Esophagus muscularis mucosa (tissue), 4 donors: ENCODE measurements around the gene MYO1B. TPM values are rescaled to one million over a fixed set of nuclear protein-coding genes. Genes with fewer than 3 reads are reported as not detected.

ENCODE experiments used
- small RNA-seq, 3 donors: library from RNA; depleted of rRNA; stranded (forward); fragments of <200 nt; gene quantifications; one replicate each; pipeline ENCODE3, GENCODE V24; 2016
- total RNA-seq, 4 donors: library from RNA; depleted of rRNA; stranded (reverse); fragments of >200 nt; gene quantifications; one replicate each; pipeline versions ENCODE4 v1.1.0 to v1.2.1, GENCODE V29; 2016

The MYO1B gene
- total RNA-seq, 4 donors from 2014 or later, result 14.8 to 17.3 (median 15.9) TPM

Small RNA genes lying within 50 kb of the gene (small RNA-seq; reads per million reads assigned to genes)
- gene RNU6-1045P, result 0 reads per million in 3 donors

Other genes starting within 250 kb of the MYO1B start
- 10 to 100 TPM; 44.2 to 57.3 (median 48.6) TPM for gene STAT1, start 231.2 kb upstream of the MYO1B start, total RNA-seq
- gene STAT4, start 94.4 kb upstream of the MYO1B start, total RNA-seq, result 1 to 10 TPM in 2 of 4 donors, under 1 TPM in 2; 0.26 to 5.4 (median 2.4) TPM